ENCODE measurements around the gene S100B. TPM values are rescaled to one million over a fixed set of nuclear protein-coding genes. Genes with fewer than 3 reads are reported as not detected.

Gene S100B
- total and polyA plus RNA-seq, 2 donors from 2014 or later: 2.6 to 6.9 TPM

DNA sequence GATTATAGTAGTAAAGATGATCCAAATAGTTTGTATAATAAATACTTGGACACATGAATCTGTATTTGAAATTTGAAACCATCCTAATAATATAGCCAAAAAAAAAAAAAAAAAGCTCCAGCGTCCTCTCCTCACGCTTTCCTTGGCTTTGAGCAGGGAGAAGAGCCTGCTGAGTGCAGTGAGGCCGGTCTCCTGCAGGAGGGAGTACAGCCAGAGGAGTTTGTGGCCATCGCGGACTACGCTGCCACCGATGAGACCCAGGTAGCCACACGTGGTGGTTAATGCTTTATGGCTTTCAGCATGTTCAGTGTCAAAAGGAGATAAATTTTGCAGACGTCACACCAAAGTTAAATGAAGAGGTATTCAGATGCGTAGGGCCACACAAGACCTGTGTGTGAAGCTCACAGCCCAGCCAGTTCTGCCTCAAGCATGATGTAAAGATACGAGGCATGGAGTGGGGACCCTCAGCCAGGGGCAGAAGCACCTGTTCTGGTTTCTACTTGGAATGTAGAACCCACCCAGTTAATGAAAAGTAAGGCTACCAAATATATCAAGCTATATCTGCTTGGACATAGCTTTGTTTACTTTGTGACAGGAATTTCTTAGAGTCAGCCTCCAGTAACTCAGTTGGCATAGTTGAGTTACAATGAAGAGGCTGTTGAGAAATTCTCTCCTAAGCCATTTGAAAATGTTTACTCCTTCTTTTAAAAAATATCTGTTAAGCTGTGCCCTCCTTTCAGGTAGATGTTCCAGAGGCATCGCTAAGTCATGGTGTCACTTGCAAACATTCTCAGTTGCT lies 38.7 kb upstream of the S100B start:
- Histone ChIP-seq H3K4me1 (ENCODE audit: control insufficient read depth in 2 of 3, insufficient read depth in 2 of 3, low read depth in 1 of 3, low read length in 3 of 3) (no peaks in the 10 kb centered on the region), H3K9ac (ENCODE audit: low read length in 3 of 3) (no peak overlapping the region), H3K27me3 (ENCODE audit: control insufficient read depth, insufficient read depth, low read length) (no peaks in the 10 kb centered on the region), H3K36me3 (ENCODE audit: control insufficient read depth in 2 of 3, insufficient read depth in 3 of 3, low read length in 3 of 3) (peaks cover 10 to 35% (median 26%) of the 10 kb centered on the region in 3 donors), H3K27ac (ENCODE audit: low read depth in 2 of 2, low read length in 2 of 2) (no peak overlapping the region), H3K9me3 (ENCODE audit: control insufficient read depth in 2 of 3, insufficient read depth in 1 of 3, low read length in 3 of 3) (no peaks in the 10 kb centered on the region), H3K4me3 (ENCODE audit: low read length in 3 of 3) (no peak overlapping the region)
- TF ChIP-seq, protein P1, sequence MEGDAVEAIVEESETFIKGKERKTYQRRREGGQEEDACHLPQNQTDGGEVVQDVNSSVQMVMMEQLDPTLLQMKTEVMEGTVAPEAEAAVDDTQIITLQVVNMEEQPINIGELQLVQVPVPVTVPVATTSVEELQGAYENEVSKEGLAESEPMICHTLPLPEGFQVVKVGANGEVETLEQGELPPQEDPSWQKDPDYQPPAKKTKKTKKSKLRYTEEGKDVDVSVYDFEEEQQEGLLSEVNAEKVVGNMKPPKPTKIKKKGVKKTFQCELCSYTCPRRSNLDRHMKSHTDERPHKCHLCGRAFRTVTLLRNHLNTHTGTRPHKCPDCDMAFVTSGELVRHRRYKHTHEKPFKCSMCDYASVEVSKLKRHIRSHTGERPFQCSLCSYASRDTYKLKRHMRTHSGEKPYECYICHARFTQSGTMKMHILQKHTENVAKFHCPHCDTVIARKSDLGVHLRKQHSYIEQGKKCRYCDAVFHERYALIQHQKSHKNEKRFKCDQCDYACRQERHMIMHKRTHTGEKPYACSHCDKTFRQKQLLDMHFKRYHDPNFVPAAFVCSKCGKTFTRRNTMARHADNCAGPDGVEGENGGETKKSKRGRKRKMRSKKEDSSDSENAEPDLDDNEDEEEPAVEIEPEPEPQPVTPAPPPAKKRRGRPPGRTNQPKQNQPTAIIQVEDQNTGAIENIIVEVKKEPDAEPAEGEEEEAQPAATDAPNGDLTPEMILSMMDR (IDR thresholded peaks at IDR 0.05; ENCODE audit: borderline replicate concordance, extremely low read depth, insufficient read depth): no peak
- no peak for DNase-seq
- FAIRE-seq: no peak
- intact Hi-C loops (cut with DNase I): no loop called here

DNA sequence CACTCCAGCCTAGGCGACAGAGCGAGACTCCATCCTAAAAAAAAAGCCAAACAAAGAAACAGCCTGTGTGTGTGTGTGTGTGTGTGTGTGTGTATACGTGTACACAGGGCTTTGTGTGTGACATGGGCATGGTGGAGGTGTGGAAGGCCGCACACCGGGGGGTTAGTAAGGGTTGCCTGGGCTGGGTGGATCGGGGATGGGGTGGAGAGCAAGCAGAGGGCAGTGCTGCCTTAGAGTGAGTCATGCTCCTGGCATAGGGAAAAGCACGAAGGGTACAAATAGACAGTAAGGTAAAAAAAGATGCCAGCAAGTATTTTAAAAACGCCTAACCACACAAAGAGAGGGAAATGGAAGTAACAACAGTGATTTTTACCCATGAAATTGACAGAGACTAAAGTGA lies 36.8 kb upstream of the S100B start:
- DNase-seq: no peak
- H3K9ac ChIP-seq (ENCODE audit: low read length in 3 of 3): no peak overlapping the region
- H3K9me3 ChIP-seq (ENCODE audit: control insufficient read depth in 2 of 3, insufficient read depth in 1 of 3, low read length in 3 of 3): no peaks in the 10 kb centered on the region
- H3K4me1 ChIP-seq (ENCODE audit: control insufficient read depth in 2 of 3, insufficient read depth in 2 of 3, low read depth in 1 of 3, low read length in 3 of 3): peaks cover 0 to 8% (median 2%) of the 10 kb centered on the region in 3 donors
- peaks cover 10 to 25% (median 21%) of the 10 kb centered on the region in 3 donors for H3K36me3 ChIP-seq (ENCODE audit: control insufficient read depth in 2 of 3, insufficient read depth in 3 of 3, low read length in 3 of 3)
- intact Hi-C loops (cut with DNase I): no loop called here
- H3K4me3 ChIP-seq (ENCODE audit: low read length in 3 of 3): no peak overlapping the region
- FAIRE-seq: no peak
- no peaks in the 10 kb centered on the region for H3K27me3 ChIP-seq (ENCODE audit: control insufficient read depth, insufficient read depth, low read length)
- no peak overlapping the region for H3K27ac ChIP-seq (ENCODE audit: low read depth in 2 of 2, low read length in 2 of 2)
- TF ChIP-seq, protein P1 (IDR thresholded peaks at IDR 0.05; ENCODE audit: borderline replicate concordance, extremely low read depth, insufficient read depth): no peak

DNA sequence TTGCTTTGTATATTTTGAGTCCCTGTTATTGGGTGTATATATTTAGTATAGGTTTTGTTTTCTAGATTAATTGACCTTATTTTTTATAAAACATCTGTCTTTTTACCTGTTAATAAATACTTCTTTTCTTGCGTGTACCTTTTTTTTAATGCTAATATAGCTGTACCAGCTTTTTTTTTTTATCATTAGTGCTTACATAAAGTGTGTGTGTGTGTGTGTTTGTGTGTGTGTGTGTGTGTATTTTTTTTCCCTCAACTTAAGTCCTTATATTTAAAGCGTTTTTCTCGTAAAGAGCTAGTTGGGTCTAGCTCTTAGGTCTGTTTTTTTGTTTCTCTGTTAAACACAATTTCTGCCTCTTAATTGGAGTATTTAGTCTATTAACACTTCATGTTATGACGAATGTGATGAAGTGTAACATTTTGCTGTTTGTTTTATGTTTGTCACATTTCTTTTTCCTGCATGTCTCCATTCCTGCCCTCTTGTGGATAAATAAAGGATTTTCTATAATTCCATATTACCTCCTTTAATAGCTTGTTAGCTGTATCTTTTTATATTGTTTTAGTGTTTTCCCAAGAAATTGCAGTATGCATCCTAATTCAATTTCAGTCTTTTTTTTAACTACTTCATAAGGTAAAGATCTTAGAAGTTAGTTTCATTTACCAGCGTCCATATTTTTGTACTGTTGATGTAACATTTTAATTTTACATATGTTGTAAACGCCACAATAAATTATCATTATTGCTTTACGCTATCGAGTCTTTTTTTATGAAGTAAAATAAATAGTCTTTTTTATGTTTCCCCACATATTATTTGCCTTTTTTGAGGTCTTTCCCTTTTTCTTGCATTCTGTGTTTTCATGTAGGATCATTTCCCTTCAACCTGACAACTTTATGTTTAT lies 34.9 kb upstream of the S100B start:
- FAIRE-seq: no peak
- H3K36me3 ChIP-seq (ENCODE audit: control insufficient read depth in 2 of 3, insufficient read depth in 3 of 3, low read length in 3 of 3): peaks cover 10 to 18% (median 11%) of the 10 kb centered on the region in 3 donors
- no peaks in the 10 kb centered on the region for H3K27me3 ChIP-seq (ENCODE audit: control insufficient read depth, insufficient read depth, low read length)
- TF ChIP-seq, protein P1 (IDR thresholded peaks at IDR 0.05; ENCODE audit: borderline replicate concordance, extremely low read depth, insufficient read depth): no peak
- no peak overlapping the region for H3K4me3 ChIP-seq (ENCODE audit: low read length in 3 of 3)
- no peak overlapping the region for H3K27ac ChIP-seq (ENCODE audit: low read depth in 2 of 2, low read length in 2 of 2)
- peak in 2 of 5 donors; percentile 16 to 27 for DNase-seq
- H3K4me1 ChIP-seq (ENCODE audit: control insufficient read depth in 2 of 3, insufficient read depth in 2 of 3, low read depth in 1 of 3, low read length in 3 of 3): peaks cover 4 to 9% (median 8%) of the 10 kb centered on the region in 3 donors
- intact Hi-C loops (cut with DNase I): no loop called here
- H3K9me3 ChIP-seq (ENCODE audit: control insufficient read depth in 2 of 3, insufficient read depth in 1 of 3, low read length in 3 of 3): no peaks in the 10 kb centered on the region
- no peak overlapping the region for H3K9ac ChIP-seq (ENCODE audit: low read length in 3 of 3)

All from kidney (tissue), 14 donors.